GM12878 (cell line): ENCODE results near the gene RTN4. TPM values are rescaled to one million over a fixed set of nuclear protein-coding genes. Genes with fewer than 3 reads are reported as not detected.

ENCODE experiments used
- ATAC-seq: fragments of 200-7000 bp; cut with Tn5 transposase; 3 replicates; pipeline ENCODE4 v1.9.1; 2020; ENCODE audit warnings: mild to moderate bottlenecking, moderate library complexity
- BruUV-seq: library from RNA; stranded (reverse); fragments of 400-500 nt; replicated peaks from 2 replicates; lab custom pipeline; 2021; lab: Mats Ljungman, UMichigan
- CTCF ChIA-PET: fragments of 300-600 bp; sonication (Branson Sonifier 250); formaldehyde crosslinking; extraction: SDS; loops from one replicate; lab custom pipeline; 2021; ENCODE audit warnings: inconsistent platforms; lab: Yijun Ruan, JAX
- POLR2A ChIA-PET: fragments of 350-600 bp; formaldehyde crosslinking; extraction: SDS; loops from one replicate; lab custom pipeline; 2021; ENCODE audit warnings: inconsistent platforms; lab: Charles Lee
- RAD21 ChIA-PET: fragments of 300-600 bp; sonication (Branson Sonifier 250); formaldehyde crosslinking; loops from one replicate; lab custom pipeline; 2023; ENCODE audit warnings: antibody characterized with exemption; ENCODE audit not compliant: unreplicated experiment; lab: Charles Lee
- SMC1A ChIA-PET: fragments of 300-600 bp; sonication (Branson Sonifier 250); formaldehyde crosslinking; loops from one replicate; lab custom pipeline; 2023; ENCODE audit not compliant: unreplicated experiment, uncharacterized antibody; lab: Charles Lee
- DNase-seq: peaks from one replicate; pipeline ENCODE4 v3.0.0-alpha.2; 2011; ENCODE audit warnings: low read depth, low spot score
- FAIRE-seq: peaks from 3 replicates; lab custom pipeline; 2011; peaks lifted over from hg19 to GRCh38; lab: Jason Lieb, UNC
- H2AFZ ChIP-seq: 2 replicates; pipeline ENCODE4 v1.6.0; 2011; ENCODE audit warnings: low read depth, low read length, control low read depth; ENCODE audit not compliant: control insufficient read depth
- H3K27ac ChIP-seq: 2 replicates; pipeline ENCODE4 v1.5.1; 2011; ENCODE audit warnings: control low read depth; ENCODE audit not compliant: control insufficient read depth, insufficient read depth
- H3K27me3 ChIP-seq, 2 experiments: replicated peaks in 1 of 2; 2 replicates each; pipeline versions ENCODE4 v1.6.0 to v1.6.1; 2011; ENCODE audit warnings: low read length in 1 of 2; ENCODE audit not compliant: control insufficient read depth in 2 of 2, insufficient read depth in 2 of 2
- H3K36me3 ChIP-seq, 2 experiments: 2 replicates each; pipeline ENCODE4 v1.5.1; 2011; ENCODE audit warnings: low read length in 1 of 2; ENCODE audit not compliant: control insufficient read depth in 2 of 2, insufficient read depth in 2 of 2
- H3K4me1 ChIP-seq: 2 replicates; pipeline ENCODE4 v1.6.1; 2011; ENCODE audit warnings: mild to moderate bottlenecking, low read length, moderate library complexity, mixed read lengths; ENCODE audit not compliant: control insufficient read depth, insufficient read depth
- H3K4me2 ChIP-seq: 2 replicates; pipeline ENCODE4 v1.6.0; 2011; ENCODE audit warnings: control low read depth; ENCODE audit not compliant: control insufficient read depth, insufficient read depth
- H3K4me3 ChIP-seq: fragments of 200-600 bp; sonication (generic); 2 replicates; pipeline ENCODE4 v1.5.1; 2016
- H3K79me2 ChIP-seq: 2 replicates; pipeline ENCODE4 v1.6.0; 2011; ENCODE audit warnings: low read length; ENCODE audit not compliant: control insufficient read depth, insufficient read depth
- H3K9ac ChIP-seq: 2 replicates; pipeline ENCODE4 v1.8.0; 2011; ENCODE audit warnings: low read length, control low read depth, mixed read lengths; ENCODE audit not compliant: control insufficient read depth, insufficient read depth
- H3K9me3 ChIP-seq: replicated peaks from 3 replicates; pipeline ENCODE4 v1.5.1; 2011; ENCODE audit warnings: mild to moderate bottlenecking, low read length; ENCODE audit not compliant: control insufficient read depth, insufficient read depth
- H4K20me1 ChIP-seq: 2 replicates; pipeline ENCODE4 v1.6.0; 2011; ENCODE audit not compliant: control insufficient read depth, insufficient read depth
- ATF7 ChIP-seq: fragments of 450-650 bp; IDR thresholded peaks from 2 replicates; pipeline ENCODE4 v1.6.1; 2016; ENCODE audit warnings: low read depth, mild to moderate bottlenecking
- ESRRA ChIP-seq: IDR thresholded peaks from 2 replicates; pipeline ENCODE4 v1.6.1; 2012; ENCODE audit warnings: mild to moderate bottlenecking, low read length, improper control_type of control experiment
- IKZF1 ChIP-seq: fragments of 450-650 bp; conservative IDR thresholded peaks from 2 replicates; pipeline ENCODE4 v1.6.1; 2017; ENCODE audit warnings: antibody characterized with exemption, mild to moderate bottlenecking
- IKZF2 ChIP-seq, 2 experiments: fragments of 450-650 bp; IDR thresholded peaks; 2 replicates each; pipeline ENCODE4 v1.6.1; 2017; ENCODE audit warnings: mild to moderate bottlenecking in 2 of 2, moderate library complexity in 2 of 2
- KLF5 ChIP-seq: fragments of 450-650 bp; IDR thresholded peaks from 2 replicates; pipeline ENCODE4 v1.6.1; 2014; ENCODE audit warnings: mild to moderate bottlenecking; ENCODE audit not compliant: partially characterized antibody
- LARP7 ChIP-seq: fragments of 450-650 bp; IDR thresholded peaks from 2 replicates; pipeline ENCODE4 v1.6.1; 2017; ENCODE audit warnings: mild to moderate bottlenecking
- MYC ChIP-seq: IDR thresholded peaks from 2 replicates; pipeline ENCODE4 v1.6.1; 2011; ENCODE audit warnings: mild to moderate bottlenecking, low read length, moderate library complexity, inconsistent platforms; ENCODE audit not compliant: insufficient read depth, insufficient replicate concordance, insufficient read length, severe bottlenecking
- SIN3A ChIP-seq: IDR thresholded peaks from 2 replicates; pipeline ENCODE4 v1.6.1; 2012; ENCODE audit warnings: low read depth, low read length, improper control_type of control experiment
- SREBF1 ChIP-seq: IDR thresholded peaks from 2 replicates; pipeline ENCODE4 v1.6.1; 2012; ENCODE audit warnings: mild to moderate bottlenecking, low read length
- TCF12 ChIP-seq: IDR thresholded peaks from 2 replicates; pipeline ENCODE4 v1.6.1; 2011; ENCODE audit warnings: low read depth, mild to moderate bottlenecking, low read length
- YBX1 ChIP-seq: fragments of 450-650 bp; IDR thresholded peaks from 2 replicates; pipeline ENCODE4 v1.6.1; 2016; ENCODE audit warnings: antibody characterized with exemption
- WGBS: methylation state at CpG from one replicate; pipeline ENCODE4 v1.1.6; 2016; ENCODE audit warnings: low lambda C conversion rate; ENCODE audit not compliant: insufficient replicate concordance, insufficient coverage; ENCODE audit errors: missing lambda C conversion rate; 5-methylcytosine and 5-hydroxymethylcytosine counted together
- in situ Hi-C: fragments of 300-500 bp; cut with MboI; formaldehyde crosslinking; loops from 9 replicates; pipeline ENCODE4 v1.14.3; 2018; ENCODE audit warnings: mixed read lengths
- intact Hi-C: fragments of 100-400 bp; cut with micrococcal nuclease; formaldehyde crosslinking; loops from one replicate; pipeline ENCODE4 v1.14.2; 2022; ENCODE audit not compliant: unreplicated experiment
- polyA plus RNA-seq, 11 experiments: library from polyadenylated mRNA; depleted of rRNA in 4 of 11; unstranded in 6 of 11; stranded (reverse) in 5 of 11; fragments of >200 nt; fragmentation: Nextera tagmentation in 4 of 11; fragmentation: Illumina TruSeq in 1 of 11; extraction: Ambion mirVana in 4 of 11; extraction: Trizol in 1 of 11; gene quantifications; 1 replicate in 1 of 11; 2 replicates in 10 of 11; pipeline versions ENCODE4 v1.2.1 to v1.2.3, GENCODE V29; 2011 to 2016; ENCODE audit warnings: inconsistent platforms in 2 of 11, missing spikeins in 2 of 11, low read depth in 1 of 11
- total RNA-seq, 4 experiments: library from RNA; depleted of rRNA in 3 of 4; stranded (reverse); fragments of >200 nt in 3 of 4; fragmentation: Illumina TruSeq in 1 of 4; extraction: Trizol in 1 of 4; gene quantifications; 2 replicates each; pipeline versions ENCODE4 v1.2.1 to v1.2.3, GENCODE V29; 2013 to 2021
- TF ChIP-seq, protein P1 (sequence below): fragments of 450-650 bp; conservative IDR thresholded peaks from 2 replicates; pipeline ENCODE4 v1.6.1; 2017; ENCODE audit warnings: mild to moderate bottlenecking, moderate library complexity
- TF ChIP-seq, protein P2 (sequence below): fragments of 450-650 bp; IDR thresholded peaks from 2 replicates; pipeline ENCODE4 v1.6.1; 2017; ENCODE audit warnings: mild to moderate bottlenecking, low read depth, inconsistent platforms; ENCODE audit not compliant: poor library complexity, severe bottlenecking
- TF ChIP-seq, protein P3 (sequence below), 3 experiments: IDR thresholded peaks in 2 of 3; conservative IDR thresholded peaks in 1 of 3; 2 replicates each; pipeline ENCODE4 v1.5.1; 2011; ENCODE audit warnings: low read depth in 3 of 3, low read length in 3 of 3, mild to moderate bottlenecking in 3 of 3, control low read depth in 2 of 3, moderate library complexity in 2 of 3, inconsistent platforms in 1 of 3, mixed read lengths in 1 of 3; ENCODE audit not compliant: control insufficient read depth in 2 of 3, insufficient read depth in 1 of 3; ENCODE audit errors: extremely low read depth in 1 of 3
- TF ChIP-seq, protein P4 (sequence below): IDR thresholded peaks from 2 replicates; pipeline ENCODE4 v1.6.1; 2012; ENCODE audit warnings: low read depth, low read length, improper control_type of control experiment

RTN4 gene
- total and polyA plus RNA-seq, 10 of the 15 experiments (the other 5 are each of a cell fraction or from before 2014, with no cell fraction given) = 56.0 to 133 (median 83.3) TPM

DNA sequence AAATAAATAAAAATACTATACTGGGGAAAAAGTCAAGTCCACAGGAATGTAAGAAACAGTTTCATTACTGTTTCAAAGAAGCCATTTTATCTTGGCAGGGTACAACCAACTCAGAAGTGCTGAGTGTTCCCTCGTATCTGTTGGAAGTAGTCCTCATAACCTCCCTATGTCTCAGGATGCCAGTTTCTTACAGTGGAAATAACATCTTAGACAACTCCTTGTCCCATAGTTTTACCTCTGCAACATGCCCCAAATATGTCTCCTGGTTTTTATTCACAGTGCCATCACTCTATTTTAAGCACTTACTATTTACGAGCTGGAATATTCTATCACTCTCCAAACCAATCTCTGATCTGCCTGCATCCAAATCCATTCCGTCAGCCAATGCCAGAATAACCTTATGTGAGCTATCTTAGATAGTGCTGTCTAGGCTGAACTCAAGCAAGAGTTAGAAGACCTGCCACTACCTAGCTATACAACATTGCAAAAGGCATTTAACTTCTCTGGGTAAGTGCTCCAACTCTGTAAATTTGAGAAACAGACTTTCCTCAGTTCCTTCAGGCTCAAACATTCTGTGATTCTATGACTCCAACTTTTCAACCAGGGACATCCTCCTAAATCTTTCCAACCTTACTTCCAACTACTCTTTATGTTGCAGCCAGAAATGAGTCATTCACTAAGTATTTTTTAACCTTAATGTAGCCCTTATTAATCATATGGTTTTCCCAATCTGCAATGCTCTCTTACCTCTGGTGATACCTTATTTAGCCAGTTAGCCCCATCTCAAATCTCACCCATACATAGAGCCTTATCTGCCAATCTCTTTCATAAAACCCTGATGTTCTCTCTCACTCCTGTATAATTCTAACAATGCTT, 66.7 kb downstream of the RTN4 start (continued):
- TF ChIP-seq ATF7 (no peak), SREBF1 (no peak)
- TF ChIP-seq, protein P1, sequence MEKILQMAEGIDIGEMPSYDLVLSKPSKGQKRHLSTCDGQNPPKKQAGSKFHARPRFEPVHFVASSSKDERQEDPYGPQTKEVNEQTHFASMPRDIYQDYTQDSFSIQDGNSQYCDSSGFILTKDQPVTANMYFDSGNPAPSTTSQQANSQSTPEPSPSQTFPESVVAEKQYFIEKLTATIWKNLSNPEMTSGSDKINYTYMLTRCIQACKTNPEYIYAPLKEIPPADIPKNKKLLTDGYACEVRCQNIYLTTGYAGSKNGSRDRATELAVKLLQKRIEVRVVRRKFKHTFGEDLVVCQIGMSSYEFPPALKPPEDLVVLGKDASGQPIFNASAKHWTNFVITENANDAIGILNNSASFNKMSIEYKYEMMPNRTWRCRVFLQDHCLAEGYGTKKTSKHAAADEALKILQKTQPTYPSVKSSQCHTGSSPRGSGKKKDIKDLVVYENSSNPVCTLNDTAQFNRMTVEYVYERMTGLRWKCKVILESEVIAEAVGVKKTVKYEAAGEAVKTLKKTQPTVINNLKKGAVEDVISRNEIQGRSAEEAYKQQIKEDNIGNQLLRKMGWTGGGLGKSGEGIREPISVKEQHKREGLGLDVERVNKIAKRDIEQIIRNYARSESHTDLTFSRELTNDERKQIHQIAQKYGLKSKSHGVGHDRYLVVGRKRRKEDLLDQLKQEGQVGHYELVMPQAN = no peak

DNA sequence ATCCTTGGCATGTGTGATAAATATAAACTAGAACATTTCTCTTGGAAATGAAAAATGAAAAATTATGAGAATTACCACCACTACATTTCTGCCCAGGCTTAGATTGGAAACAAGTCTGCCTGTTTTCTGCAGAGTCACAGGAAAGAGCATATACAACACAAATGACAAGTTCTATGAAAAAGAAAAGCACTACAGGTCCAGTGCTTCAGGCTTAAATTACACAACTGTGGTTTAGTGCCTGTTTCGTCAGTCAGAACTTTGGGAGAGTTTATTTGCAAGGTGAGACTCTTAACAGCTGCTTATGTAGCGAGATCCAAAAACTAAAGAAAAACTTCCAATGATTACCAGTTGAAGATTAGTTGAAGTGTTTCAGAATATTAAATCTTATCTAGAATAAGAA, 68.9 kb downstream of the RTN4 start:
- in situ Hi-C loops = no loop called here
- 92% methylated on average over 2 of the region's 2 CpGs for WGBS
- Histone ChIP-seq H3K4me2 (no peak overlapping the region), H4K20me1 (no peaks in the 10 kb centered on the region), H3K27ac (no peak overlapping the region), H3K36me3 (peaks cover 0 to 6% of the 10 kb centered on the region in 2 experiments; a peak in 3 of 4 replicates), H3K4me1 (peaks cover 17% of the 10 kb centered on the region), H2AFZ (no peak overlapping the region), H3K9me3 (no peaks in the 10 kb centered on the region), H3K4me3 (no peak overlapping the region), H3K79me2 (peaks cover 7% of the 10 kb centered on the region), H3K9ac (no peak overlapping the region), H3K27me3 (no peaks in the 10 kb centered on the region)
- SMC1A ChIA-PET = no interaction called here
- DNase-seq (no peak), FAIRE-seq (no peak), ATAC-seq (no peak)
- no peak for TF ChIP-seq YBX1
- TF ChIP-seq ESRRA = no peak
- no peak for TF ChIP-seq LARP7
- TF ChIP-seq, protein P2, sequence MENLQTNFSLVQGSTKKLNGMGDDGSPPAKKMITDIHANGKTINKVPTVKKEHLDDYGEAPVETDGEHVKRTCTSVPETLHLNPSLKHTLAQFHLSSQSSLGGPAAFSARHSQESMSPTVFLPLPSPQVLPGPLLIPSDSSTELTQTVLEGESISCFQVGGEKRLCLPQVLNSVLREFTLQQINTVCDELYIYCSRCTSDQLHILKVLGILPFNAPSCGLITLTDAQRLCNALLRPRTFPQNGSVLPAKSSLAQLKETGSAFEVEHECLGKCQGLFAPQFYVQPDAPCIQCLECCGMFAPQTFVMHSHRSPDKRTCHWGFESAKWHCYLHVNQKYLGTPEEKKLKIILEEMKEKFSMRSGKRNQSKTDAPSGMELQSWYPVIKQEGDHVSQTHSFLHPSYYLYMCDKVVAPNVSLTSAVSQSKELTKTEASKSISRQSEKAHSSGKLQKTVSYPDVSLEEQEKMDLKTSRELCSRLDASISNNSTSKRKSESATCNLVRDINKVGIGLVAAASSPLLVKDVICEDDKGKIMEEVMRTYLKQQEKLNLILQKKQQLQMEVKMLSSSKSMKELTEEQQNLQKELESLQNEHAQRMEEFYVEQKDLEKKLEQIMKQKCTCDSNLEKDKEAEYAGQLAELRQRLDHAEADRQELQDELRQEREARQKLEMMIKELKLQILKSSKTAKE = no peak
- TF ChIP-seq KLF5 = no peak
- no peak for TF ChIP-seq IKZF2 (IDR thresholded peaks at IDR 0.05)
- TF ChIP-seq, protein P3, sequence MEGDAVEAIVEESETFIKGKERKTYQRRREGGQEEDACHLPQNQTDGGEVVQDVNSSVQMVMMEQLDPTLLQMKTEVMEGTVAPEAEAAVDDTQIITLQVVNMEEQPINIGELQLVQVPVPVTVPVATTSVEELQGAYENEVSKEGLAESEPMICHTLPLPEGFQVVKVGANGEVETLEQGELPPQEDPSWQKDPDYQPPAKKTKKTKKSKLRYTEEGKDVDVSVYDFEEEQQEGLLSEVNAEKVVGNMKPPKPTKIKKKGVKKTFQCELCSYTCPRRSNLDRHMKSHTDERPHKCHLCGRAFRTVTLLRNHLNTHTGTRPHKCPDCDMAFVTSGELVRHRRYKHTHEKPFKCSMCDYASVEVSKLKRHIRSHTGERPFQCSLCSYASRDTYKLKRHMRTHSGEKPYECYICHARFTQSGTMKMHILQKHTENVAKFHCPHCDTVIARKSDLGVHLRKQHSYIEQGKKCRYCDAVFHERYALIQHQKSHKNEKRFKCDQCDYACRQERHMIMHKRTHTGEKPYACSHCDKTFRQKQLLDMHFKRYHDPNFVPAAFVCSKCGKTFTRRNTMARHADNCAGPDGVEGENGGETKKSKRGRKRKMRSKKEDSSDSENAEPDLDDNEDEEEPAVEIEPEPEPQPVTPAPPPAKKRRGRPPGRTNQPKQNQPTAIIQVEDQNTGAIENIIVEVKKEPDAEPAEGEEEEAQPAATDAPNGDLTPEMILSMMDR (IDR thresholded peaks at IDR 0.05 in 2 of 3, conservative IDR thresholded peaks at IDR 0.05 in 1 of 3; ENCODE audit: control insufficient read depth in 2 of 3, extremely low read depth in 1 of 3, insufficient read depth in 1 of 3, low read depth in 3 of 3, low read length in 3 of 3) = no peak
- TF ChIP-seq IKZF1 = no peak
- TF ChIP-seq SIN3A = no peak
- TF ChIP-seq MYC = no peak
- TF ChIP-seq TCF12 = no peak
- TF ChIP-seq, protein P4, sequence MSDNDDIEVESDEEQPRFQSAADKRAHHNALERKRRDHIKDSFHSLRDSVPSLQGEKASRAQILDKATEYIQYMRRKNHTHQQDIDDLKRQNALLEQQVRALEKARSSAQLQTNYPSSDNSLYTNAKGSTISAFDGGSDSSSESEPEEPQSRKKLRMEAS = no peak
- TF ChIP-seq SREBF1 = no peak
- POLR2A ChIA-PET = no interaction called here
- no TSS peak for BruUV-seq
- RAD21 ChIA-PET = no interaction called here
- intact Hi-C loops = no loop called here
- CTCF ChIA-PET = no interaction called here
